Gastroesophageal sphincter (tissue), 4 donors: ENCODE data around the gene CPD. TPM values are rescaled to one million over a fixed set of nuclear protein-coding genes. Genes with fewer than 3 reads are reported as not detected.
A peak's percentile ranks its signal among the peaks of the same experiment; 100 is the strongest.

Experiments used
- ATAC-seq: fragments of 150-250 bp; one replicate; pipeline ENCODE4 v1.9.1; 2016; ENCODE audit warnings: mild to moderate bottlenecking, moderate library complexity
- H3K27ac ChIP-seq, 4 donors: fragments of 200-600 bp; sonication (generic) in 3 of 4; 1 replicate in 3 of 4; 2 replicates in 1 of 4; pipeline ENCODE4 v1.5.1; 2016 to 2019
- H3K27me3 ChIP-seq: fragments of 200-600 bp; sonication (generic); one replicate; pipeline ENCODE4 v1.5.1; 2019
- H3K36me3 ChIP-seq, 2 donors: fragments of 200-600 bp; sonication (generic); one replicate each; pipeline ENCODE4 v1.5.1; 2019; ENCODE audit warnings: control low read depth in 1 of 2
- H3K4me1 ChIP-seq, 3 donors: fragments of 200-600 bp; sonication (generic); 1 replicate in 2 of 3; 2 replicates in 1 of 3; pipeline ENCODE4 v1.5.1; 2016 to 2019; ENCODE audit warnings: control low read depth in 2 of 3
- H3K4me3 ChIP-seq, 2 donors: fragments of 200-600 bp; sonication (generic); one replicate each; pipeline ENCODE4 v1.5.1; 2019; ENCODE audit warnings: mild to moderate bottlenecking in 1 of 2, moderate library complexity in 1 of 2
- H3K9me3 ChIP-seq, 3 donors: fragments of 200-600 bp; sonication (generic); one replicate each; pipeline ENCODE4 v1.5.1; 2017 to 2019; ENCODE audit warnings: control low read depth in 2 of 3
- CTCF ChIP-seq, 4 experiments: fragments of 200-600 bp in 2 of 4; fragments of 450-650 bp in 2 of 4; sonication (generic) in 1 of 4; IDR thresholded peaks; one replicate each; pipeline ENCODE4 v1.5.1; 2017 to 2019; ENCODE audit warnings: antibody characterized with exemption in 4 of 4, mild to moderate bottlenecking in 2 of 4, moderate library complexity in 2 of 4
- EP300 ChIP-seq: sonication (generic); formaldehyde crosslinking; IDR thresholded peaks from one replicate; pipeline ENCODE4 v1.6.1; 2017; ENCODE audit warnings: antibody characterized with exemption, mild to moderate bottlenecking
- POLR2A ChIP-seq, 2 donors: fragments of 450-650 bp; IDR thresholded peaks; one replicate each; pipeline ENCODE4 v1.6.1; 2017; ENCODE audit warnings: antibody characterized with exemption in 2 of 2, mild to moderate bottlenecking in 2 of 2, moderate library complexity in 1 of 2
- POLR2AphosphoS5 ChIP-seq: sonication (generic); formaldehyde crosslinking; IDR thresholded peaks from one replicate; pipeline ENCODE4 v1.6.1; 2017; ENCODE audit warnings: antibody characterized with exemption
- WGBS, 2 donors: methylation state at CpG; one replicate each; pipeline ENCODE4 v1.1.5; 2018; ENCODE audit warnings: low coverage in 1 of 2; 5-methylcytosine and 5-hydroxymethylcytosine counted together
- total RNA-seq, 4 donors: library from RNA; depleted of rRNA; stranded (reverse); fragments of >200 nt; gene quantifications; one replicate each; pipeline ENCODE4 v1.1.0, GENCODE V29; 2016

Gene CPD
- total RNA-seq, 4 donors from 2014 or later, result 37.8 to 103 (median 57.5) TPM

GRCh38 chr17:30361766-30362279 is 16.9 kb upstream of the CPD start:
- TF ChIP-seq EP300, result no peak
- no peak for TF ChIP-seq POLR2AphosphoS5
- no peak for TF ChIP-seq CTCF (IDR thresholded peaks at IDR 0.05)
- no peak for TF ChIP-seq POLR2A (IDR thresholded peaks at IDR 0.05)
- Histone ChIP-seq H3K36me3 (no peaks in the 10 kb centered on the region), H3K27ac (no peak overlapping the region), H3K27me3 (no peaks in the 10 kb centered on the region), H3K9me3 (peaks cover 0 to 13% (median 0%) of the 10 kb centered on the region in 3 donors), H3K4me3 (no peak overlapping the region), H3K4me1 (peaks cover 0 to 6% (median 0%) of the 10 kb centered on the region in 3 donors)
- 93 to 100% methylated on average over 2 to 3 of the region's 4 CpGs for WGBS, 2 donors
- no peak for ATAC-seq

GRCh38 chr17:30363715-30364202 is 15.0 kb upstream of the CPD start:
- WGBS, 2 donors, result 50% methylated on average over 1 of the region's 1 CpG; no CpG with 5 or more reads in 1 of the 2 donors
- TF ChIP-seq POLR2AphosphoS5, result peak; percentile 45
- TF ChIP-seq CTCF (IDR thresholded peaks at IDR 0.05), result no peak
- no peak for TF ChIP-seq POLR2A (IDR thresholded peaks at IDR 0.05)
- peak; percentile 80 for ATAC-seq
- H3K27me3 ChIP-seq, result no peaks in the 10 kb centered on the region
- H3K4me1 ChIP-seq, result peaks cover 0 to 6% (median 0%) of the 10 kb centered on the region in 3 donors
- no peak overlapping the region for H3K4me3 ChIP-seq
- peak overlapping the region in 2 of 4 donors; percentile 26 to 46 for H3K27ac ChIP-seq
- H3K9me3 ChIP-seq, result peaks cover 0 to 13% (median 0%) of the 10 kb centered on the region in 3 donors
- no peaks in the 10 kb centered on the region for H3K36me3 ChIP-seq

GRCh38 chr17:30366536-30366935 is 12.2 kb upstream of the CPD start:
- TF ChIP-seq POLR2A (IDR thresholded peaks at IDR 0.05) (no peak), POLR2AphosphoS5 (no peak), EP300 (no peak), CTCF (IDR thresholded peaks at IDR 0.05) (no peak)
- peaks cover 0 to 22% (median 0%) of the 10 kb centered on the region in 3 donors for H3K4me1 ChIP-seq
- peaks cover 0 to 10% (median 0%) of the 10 kb centered on the region in 3 donors for H3K9me3 ChIP-seq
- no peaks in the 10 kb centered on the region for H3K36me3 ChIP-seq
- no peaks in the 10 kb centered on the region for H3K27me3 ChIP-seq
- ATAC-seq, result no peak
- H3K27ac ChIP-seq, result peak overlapping the region in 2 of 4 donors; percentile 24
- 20 to 47% methylated on average over 1 to 3 of the region's 3 CpGs for WGBS, 2 donors
- H3K4me3 ChIP-seq, result no peak overlapping the region

- no peaks in the 10 kb centered on the region for H3K36me3 ChIP-seq
- H3K27ac ChIP-seq, result peak overlapping the region in 3 of 4 donors; percentile 52 to 71 (median 69)
- no peaks in the 10 kb centered on the region for H3K9me3 ChIP-seq
- no peaks in the 10 kb centered on the region for H3K27me3 ChIP-seq
- whole genome bisulfite sequencing, 2 donors, result 20 to 53% methylated on average over 8 to 12 of the region's 13 CpGs
- H3K4me1 ChIP-seq, result peaks cover 0 to 17% (median 0%) of the 10 kb centered on the region in 3 donors
- ATAC-seq, result no peak
- H3K4me3 ChIP-seq, result no peak overlapping the region
- TF ChIP-seq POLR2A (IDR thresholded peaks at IDR 0.05), result no peak
- TF ChIP-seq POLR2AphosphoS5, result no peak
- TF ChIP-seq CTCF (IDR thresholded peaks at IDR 0.05), result no peak
- TF ChIP-seq EP300, result no peak
Observed at GRCh38 chr17:30368912-30369720, 9.6 kb upstream of the CPD start.
